ENCODE results near the gene GATA2. TPM values are rescaled to one million over a fixed set of nuclear protein-coding genes. Genes with fewer than 3 reads are reported as not detected.

The GATA2 gene
- total and polyA plus RNA-seq, 5 donors, result 9.7 to 18.1 (median 14.3) TPM

DNA sequence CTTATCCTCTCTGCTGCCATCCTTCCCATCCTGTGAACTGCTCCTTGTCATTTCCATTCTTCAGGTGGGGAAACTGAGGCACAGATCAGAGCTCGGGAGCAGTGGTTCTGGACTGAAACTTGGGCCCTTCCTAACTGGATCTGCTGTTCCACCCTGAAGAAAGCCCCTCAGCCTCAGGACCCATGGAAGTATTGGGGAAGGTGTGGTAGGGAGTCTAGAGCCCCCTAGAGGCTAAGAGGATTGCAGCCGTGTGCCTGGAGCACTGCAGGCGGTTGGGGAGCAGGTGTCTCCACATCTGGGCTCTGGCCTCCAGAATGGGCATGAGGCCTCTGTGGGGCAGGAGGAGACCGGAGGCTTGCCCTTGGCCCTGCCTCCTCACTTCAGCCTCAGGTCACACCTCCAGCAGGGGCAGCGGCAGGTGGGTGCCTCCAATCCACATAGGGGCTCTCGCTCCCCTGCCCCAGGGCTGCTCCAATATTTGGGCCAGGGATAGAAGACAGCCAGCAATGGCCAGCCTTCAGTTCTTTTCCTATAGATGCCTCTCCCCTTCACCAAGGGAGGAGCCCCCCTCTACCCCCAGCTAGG is 54.4 kb downstream of the GATA2 start:
- intact Hi-C loops (cut with DNase I), result no loop called here
- Histone ChIP-seq H3K4me3 (ENCODE audit: low read length) (no peak overlapping the region), H3K27me3 (ENCODE audit: control insufficient read depth, insufficient read depth) (no peaks in the 10 kb centered on the region), H3K9me3 (ENCODE audit: control insufficient read depth, low read length) (no peaks in the 10 kb centered on the region), H3K27ac (ENCODE audit: low read length) (no peak overlapping the region), H3K4me1 (ENCODE audit: control insufficient read depth, insufficient read depth, low read length) (no peaks in the 10 kb centered on the region)
- no peak for DNase-seq
- WGBS, result 65% methylated on average over 6 of the region's 6 CpGs
- ATAC-seq, result no peak

GRCh38 chr3:128436214-128436613 is 56.8 kb downstream of the GATA2 start:
- ATAC-seq (no peak), DNase-seq (no peak)
- Histone ChIP-seq H3K4me1 (ENCODE audit: control insufficient read depth, insufficient read depth, low read length) (no peaks in the 10 kb centered on the region), H3K27me3 (ENCODE audit: control insufficient read depth, insufficient read depth) (no peaks in the 10 kb centered on the region), H3K27ac (ENCODE audit: low read length) (no peak overlapping the region), H3K4me3 (ENCODE audit: low read length) (no peak overlapping the region), H3K9me3 (ENCODE audit: control insufficient read depth, low read length) (no peaks in the 10 kb centered on the region)
- 88% methylated on average over 3 of the region's 3 CpGs for WGBS
- intact Hi-C loops (cut with DNase I), result no loop called here

DNA sequence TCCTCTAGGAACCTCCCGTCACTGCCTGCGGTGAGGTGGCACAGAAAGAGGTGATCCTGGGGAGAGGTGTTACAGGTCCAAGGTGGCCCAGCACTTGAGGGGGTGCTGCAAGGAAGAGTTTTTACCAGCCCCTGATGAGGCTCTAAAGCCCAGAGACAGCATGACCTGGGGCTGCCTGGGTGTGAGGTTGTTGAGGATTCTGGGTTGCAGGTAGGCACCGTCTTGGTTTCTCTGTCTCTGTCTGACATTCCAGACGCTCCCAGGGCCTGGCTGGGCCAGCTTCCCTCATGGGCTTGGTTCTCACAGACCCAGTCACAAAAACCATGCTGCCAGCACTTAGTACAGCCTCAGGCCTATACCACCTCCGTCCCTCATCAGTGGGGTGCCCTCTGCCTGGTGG is 57.4 kb downstream of the GATA2 start:
- WGBS, result 93% methylated on average over 5 of the region's 5 CpGs
- Histone ChIP-seq H3K9me3 (ENCODE audit: control insufficient read depth, low read length) (no peaks in the 10 kb centered on the region), H3K27ac (ENCODE audit: low read length) (no peak overlapping the region), H3K4me3 (ENCODE audit: low read length) (no peak overlapping the region), H3K27me3 (ENCODE audit: control insufficient read depth, insufficient read depth) (no peaks in the 10 kb centered on the region), H3K4me1 (ENCODE audit: control insufficient read depth, insufficient read depth, low read length) (no peaks in the 10 kb centered on the region)
- intact Hi-C loops (cut with DNase I), result no loop called here
- no peak for ATAC-seq
- DNase-seq, result no peak

DNA sequence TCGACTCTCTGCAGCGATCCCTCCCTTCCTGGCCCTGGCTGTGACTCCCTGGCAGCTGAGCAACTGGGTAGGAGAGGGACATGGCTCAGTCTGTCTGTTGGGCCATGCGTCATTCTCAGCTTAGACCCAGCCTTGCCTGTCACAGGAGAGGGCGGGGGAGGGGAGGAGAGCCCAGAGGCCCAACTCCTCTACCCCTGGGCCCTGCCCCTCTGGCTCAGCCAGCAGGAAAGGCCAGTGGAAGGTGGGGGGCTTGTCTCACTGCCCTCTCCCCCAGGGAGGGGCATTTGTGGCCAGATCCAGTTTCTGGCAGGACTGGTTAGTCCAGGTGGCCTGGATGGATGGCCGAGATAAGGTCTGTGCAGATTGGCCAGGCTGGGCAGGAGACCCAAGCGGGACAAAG is 57.9 kb downstream of the GATA2 start:
- Histone ChIP-seq H3K4me1 (ENCODE audit: control insufficient read depth, insufficient read depth, low read length) (no peaks in the 10 kb centered on the region), H3K4me3 (ENCODE audit: low read length) (no peak overlapping the region), H3K27ac (ENCODE audit: low read length) (no peak overlapping the region), H3K9me3 (ENCODE audit: control insufficient read depth, low read length) (no peaks in the 10 kb centered on the region), H3K27me3 (ENCODE audit: control insufficient read depth, insufficient read depth) (no peaks in the 10 kb centered on the region)
- DNase-seq, result no peak
- 88% methylated on average over 6 of the region's 6 CpGs for WGBS
- ATAC-seq, result no peak
- intact Hi-C loops (cut with DNase I), result no loop called here

GRCh38 chr3:128434524-128434923 is 58.5 kb downstream of the GATA2 start:
- Histone ChIP-seq H3K4me1 (ENCODE audit: control insufficient read depth, insufficient read depth, low read length) (no peaks in the 10 kb centered on the region), H3K27me3 (ENCODE audit: control insufficient read depth, insufficient read depth) (no peaks in the 10 kb centered on the region), H3K27ac (ENCODE audit: low read length) (no peak overlapping the region), H3K9me3 (ENCODE audit: control insufficient read depth, low read length) (no peaks in the 10 kb centered on the region), H3K4me3 (ENCODE audit: low read length) (no peak overlapping the region)
- DNase-seq, result no peak
- intact Hi-C loops (cut with DNase I), result no loop called here
- 93% methylated on average over 2 of the region's 2 CpGs for WGBS
- no peak for ATAC-seq

GRCh38 chr3:128433837-128434165 is 59.2 kb downstream of the GATA2 start:
- ATAC-seq (no peak), DNase-seq (no peak)
- Histone ChIP-seq H3K4me3 (ENCODE audit: low read length) (no peak overlapping the region), H3K4me1 (ENCODE audit: control insufficient read depth, insufficient read depth, low read length) (no peaks in the 10 kb centered on the region), H3K27ac (ENCODE audit: low read length) (no peak overlapping the region), H3K9me3 (ENCODE audit: control insufficient read depth, low read length) (no peaks in the 10 kb centered on the region), H3K27me3 (ENCODE audit: control insufficient read depth, insufficient read depth) (no peaks in the 10 kb centered on the region)
- 64% methylated on average over 2 of the region's 2 CpGs for WGBS
- intact Hi-C loops (cut with DNase I), result no loop called here

- H3K27ac ChIP-seq (ENCODE audit: low read length), result no peak overlapping the region
- WGBS, result 14% methylated on average over 53 of the region's 53 CpGs
- ATAC-seq, result peak in 1 of 2 donors; percentile 47
- H3K4me1 ChIP-seq (ENCODE audit: control insufficient read depth, insufficient read depth, low read length), result no peaks in the 10 kb centered on the region
- H3K27me3 ChIP-seq (ENCODE audit: control insufficient read depth, insufficient read depth), result no peaks in the 10 kb centered on the region
- DNase-seq, result no peak
- H3K4me3 ChIP-seq (ENCODE audit: low read length), result peak overlapping the region; percentile 48
- intact Hi-C loops (cut with DNase I), result no loop called here
- no peaks in the 10 kb centered on the region for H3K9me3 ChIP-seq (ENCODE audit: control insufficient read depth, low read length)
These were observed 59.8 kb downstream of the GATA2 start for GRCh38 chr3:128432971-128433836.

- intact Hi-C loops (cut with DNase I), result no loop called here
- ATAC-seq (peak in 1 of 2 donors; percentile 11), DNase-seq (no peak)
- no peak overlapping the region for H3K27ac ChIP-seq (ENCODE audit: low read length)
- WGBS, result 4% methylated on average over 43 of the region's 43 CpGs
- H3K4me1 ChIP-seq (ENCODE audit: control insufficient read depth, insufficient read depth, low read length), result no peaks in the 10 kb centered on the region
- peak overlapping the region; percentile 48 for H3K4me3 ChIP-seq (ENCODE audit: low read length)
- H3K27me3 ChIP-seq (ENCODE audit: control insufficient read depth, insufficient read depth), result no peaks in the 10 kb centered on the region
- H3K9me3 ChIP-seq (ENCODE audit: control insufficient read depth, low read length), result no peaks in the 10 kb centered on the region
These were observed 60.6 kb downstream of the GATA2 start for GRCh38 chr3:128432301-128432970.

- Histone ChIP-seq H3K4me3 (ENCODE audit: low read length) (no peak overlapping the region), H3K4me1 (ENCODE audit: control insufficient read depth, insufficient read depth, low read length) (no peaks in the 10 kb centered on the region), H3K27ac (ENCODE audit: low read length) (no peak overlapping the region), H3K9me3 (ENCODE audit: control insufficient read depth, low read length) (no peaks in the 10 kb centered on the region), H3K27me3 (ENCODE audit: control insufficient read depth, insufficient read depth) (no peaks in the 10 kb centered on the region)
- 66% methylated on average over 13 of the region's 13 CpGs for WGBS
- intact Hi-C loops (cut with DNase I), result no loop called here
- ATAC-seq (no peak), DNase-seq (no peak)
These were observed 61.1 kb downstream of the GATA2 start for GRCh38 chr3:128431803-128432300.

- DNase-seq, result no peak
- 83% methylated on average over 8 of the region's 8 CpGs for WGBS
- Histone ChIP-seq H3K9me3 (ENCODE audit: control insufficient read depth, low read length) (no peaks in the 10 kb centered on the region), H3K4me1 (ENCODE audit: control insufficient read depth, insufficient read depth, low read length) (no peaks in the 10 kb centered on the region), H3K27me3 (ENCODE audit: control insufficient read depth, insufficient read depth) (no peaks in the 10 kb centered on the region), H3K4me3 (ENCODE audit: low read length) (no peak overlapping the region), H3K27ac (ENCODE audit: low read length) (no peak overlapping the region)
- ATAC-seq, result no peak
- intact Hi-C loops (cut with DNase I), result no loop called here
These were observed 62.3 kb downstream of the GATA2 start for GRCh38 chr3:128430731-128431130.

GRCh38 chr3:128430301-128430700 is 62.7 kb downstream of the GATA2 start:
- ATAC-seq (no peak), DNase-seq (no peak)
- 82% methylated on average over 10 of the region's 10 CpGs for WGBS
- Histone ChIP-seq H3K9me3 (ENCODE audit: control insufficient read depth, low read length) (no peaks in the 10 kb centered on the region), H3K27me3 (ENCODE audit: control insufficient read depth, insufficient read depth) (no peaks in the 10 kb centered on the region), H3K4me3 (ENCODE audit: low read length) (no peak overlapping the region), H3K27ac (ENCODE audit: low read length) (no peak overlapping the region), H3K4me1 (ENCODE audit: control insufficient read depth, insufficient read depth, low read length) (no peaks in the 10 kb centered on the region)
- intact Hi-C loops (cut with DNase I), result no loop called here

Data from right cardiac atrium (tissue), 5 donors.